WTC11 (cell line): ENCODE measurements around the gene ANXA2. TPM values are rescaled to one million over a fixed set of nuclear protein-coding genes. Genes with fewer than 3 reads are reported as not detected.

Experiments
- ATAC-seq: fragments of 200-7000 bp; cut with Tn5 transposase; 2 replicates; pipeline ENCODE4 v1.10.0; 2021; ENCODE audit warnings: mild to moderate bottlenecking, moderate library complexity
- CTCF ChIA-PET: fragments of 300-600 bp; sonication (Branson Sonifier 250); formaldehyde crosslinking; loops from one replicate; lab custom pipeline; 2021; ENCODE audit warnings: antibody characterized with exemption; lab: Charles Lee
- POLR2A ChIA-PET: fragments of 350-600 bp; sonication (Branson Sonifier 250); formaldehyde crosslinking; loops from one replicate; lab custom pipeline; 2021; ENCODE audit warnings: antibody characterized with exemption; lab: Charles Lee
- DNase-seq: peaks from one replicate; pipeline ENCODE4 v3.0.0; 2021; ENCODE audit warnings: low spot score
- H3K27ac Mint-ChIP-seq: 2 replicates; pipeline ENCODE4 v1.8.0; 2021; ENCODE audit warnings: mixed read lengths
- H3K27me3 Mint-ChIP-seq: 2 replicates; pipeline ENCODE4 v1.8.0; 2021; ENCODE audit warnings: low read depth, mild to moderate bottlenecking, moderate library complexity, mixed read lengths
- H3K36me3 Mint-ChIP-seq: 2 replicates; pipeline ENCODE4 v1.8.0; 2021; ENCODE audit warnings: mixed read lengths
- H3K4me1 Mint-ChIP-seq: 2 replicates; pipeline ENCODE4 v1.8.0; 2022; ENCODE audit warnings: mixed read lengths
- H3K4me3 Mint-ChIP-seq: 2 replicates; pipeline ENCODE4 v1.8.0; 2021; ENCODE audit warnings: mild to moderate bottlenecking, moderate library complexity, mixed read lengths
- H3K9me3 Mint-ChIP-seq: 2 replicates; pipeline ENCODE4 v1.8.0; 2021; ENCODE audit warnings: mixed read lengths
- AFF4 ChIP-seq: sonication (generic); formaldehyde crosslinking; IDR thresholded peaks from 2 replicates; pipeline ENCODE4 v1.8.1; 2023; ENCODE audit warnings: mild to moderate bottlenecking, missing genetic modification reagents, borderline replicate concordance
- ATF1 ChIP-seq: sonication (generic); formaldehyde crosslinking; IDR thresholded peaks from 2 replicates; pipeline ENCODE4 v1.8.1; 2023; ENCODE audit warnings: mild to moderate bottlenecking, moderate library complexity, missing genetic modification reagents
- ATF3 ChIP-seq: sonication (generic); formaldehyde crosslinking; conservative IDR thresholded peaks from 2 replicates; pipeline ENCODE4 v1.8.1; 2022; ENCODE audit warnings: mild to moderate bottlenecking, missing genetic modification reagents
- CREB1 ChIP-seq: sonication (generic); formaldehyde crosslinking; IDR thresholded peaks from 2 replicates; pipeline ENCODE4 v1.8.0; 2023; ENCODE audit warnings: mild to moderate bottlenecking, missing genetic modification reagents
- E2F4 ChIP-seq: sonication (generic); formaldehyde crosslinking; IDR thresholded peaks from 2 replicates; pipeline ENCODE4 v1.8.1; 2022; ENCODE audit warnings: low read depth, mild to moderate bottlenecking, moderate library complexity, missing genetic modification reagents, borderline replicate concordance
- EMX1 ChIP-seq: fragments of 250-450 bp; sonication (Bioruptor Pico); IDR thresholded peaks from 2 replicates; pipeline ENCODE4 v1.8.0; 2021; ENCODE audit warnings: mild to moderate bottlenecking
- ERG ChIP-seq: fragments of 250-450 bp; sonication (Bioruptor Pico); IDR thresholded peaks from 2 replicates; pipeline ENCODE4 v1.8.0; 2021; ENCODE audit warnings: mild to moderate bottlenecking
- ESRRA ChIP-seq: sonication (generic); formaldehyde crosslinking; IDR thresholded peaks from 2 replicates; pipeline ENCODE4 v1.8.1; 2022; ENCODE audit warnings: mild to moderate bottlenecking, missing genetic modification reagents, borderline replicate concordance
- ETV6 ChIP-seq: sonication (generic); formaldehyde crosslinking; IDR thresholded peaks from 2 replicates; pipeline ENCODE4 v1.8.1; 2022; ENCODE audit warnings: mild to moderate bottlenecking, missing genetic modification reagents
- FOXK1 ChIP-seq: sonication (generic); formaldehyde crosslinking; IDR thresholded peaks from 2 replicates; pipeline ENCODE4 v1.8.0; 2022; ENCODE audit warnings: mild to moderate bottlenecking, moderate library complexity, missing genetic modification reagents
- IRF1 ChIP-seq: sonication (generic); formaldehyde crosslinking; IDR thresholded peaks from 2 replicates; pipeline ENCODE4 v1.8.0; 2023; ENCODE audit warnings: missing genetic modification reagents
- JAZF1 ChIP-seq: fragments of 250-450 bp; sonication (Bioruptor Pico); IDR thresholded peaks from 2 replicates; pipeline ENCODE4 v1.9.0; 2021; ENCODE audit warnings: moderate library complexity, mild to moderate bottlenecking, inconsistent platforms
- MYBL2 ChIP-seq: sonication (generic); formaldehyde crosslinking; IDR thresholded peaks from 2 replicates; pipeline ENCODE4 v1.8.1; 2023; ENCODE audit warnings: mild to moderate bottlenecking, moderate library complexity, missing genetic modification reagents
- SOX15 ChIP-seq: fragments of 250-450 bp; sonication (Bioruptor Pico); IDR thresholded peaks from 2 replicates; pipeline ENCODE4 v1.9.0; 2021; ENCODE audit warnings: mild to moderate bottlenecking
- STAT6 ChIP-seq: sonication (generic); formaldehyde crosslinking; conservative IDR thresholded peaks from 2 replicates; pipeline ENCODE4 v1.8.1; 2023; ENCODE audit warnings: mild to moderate bottlenecking, low read depth, missing genetic modification reagents, moderate library complexity
- TP53 ChIP-seq: sonication (generic); formaldehyde crosslinking; IDR thresholded peaks from 2 replicates; pipeline ENCODE4 v1.8.1; 2023; ENCODE audit warnings: mild to moderate bottlenecking, missing genetic modification reagents
- ZBTB21 ChIP-seq: sonication (generic); formaldehyde crosslinking; IDR thresholded peaks from 2 replicates; pipeline ENCODE4 v1.8.1; 2023; ENCODE audit warnings: mild to moderate bottlenecking, missing genetic modification reagents, borderline replicate concordance
- ZBTB43 ChIP-seq: sonication (generic); formaldehyde crosslinking; IDR thresholded peaks from 2 replicates; pipeline ENCODE4 v1.8.1; 2023; ENCODE audit warnings: mild to moderate bottlenecking, missing genetic modification reagents
- ZMAT4 ChIP-seq: fragments of 250-450 bp; sonication (Bioruptor Pico); IDR thresholded peaks from 2 replicates; pipeline ENCODE4 v1.9.0; 2021; ENCODE audit warnings: mild to moderate bottlenecking
- ZNF138 ChIP-seq: sonication (generic); formaldehyde crosslinking; conservative IDR thresholded peaks from 2 replicates; pipeline ENCODE4 v1.8.1; 2022; ENCODE audit warnings: mild to moderate bottlenecking, moderate library complexity, missing genetic modification reagents
- total RNA-seq: library from RNA; stranded (reverse); gene quantifications from 3 replicates; pipeline ENCODE4 v1.2.3, GENCODE V29; 2021

ANXA2 gene
- total RNA-seq, 1 experiment from 2014 or later: 152 TPM

- Mint-ChIP-seq H3K4me1 (peaks cover 29% of the 10 kb centered on the region), H3K4me3 (no peak overlapping the region), H3K27ac (no peak overlapping the region), H3K9me3 (no peaks in the 10 kb centered on the region), H3K27me3 (peaks cover 37% of the 10 kb centered on the region), H3K36me3 (peaks cover 6% of the 10 kb centered on the region; the same call in 1 of the 2 replicates)
- ATAC-seq: no peak
- no peak for DNase-seq
- TF ChIP-seq ERG (CRISPR knock-in tag) (no peak), IRF1 (no peak), JAZF1 (no peak), MYBL2 (CRISPR knock-in tag) (no peak), ZMAT4 (CRISPR knock-in tag) (no peak)
- CTCF ChIA-PET: no interaction called here
- POLR2A ChIA-PET: no interaction called here
These were observed 26.4 kb downstream of the ANXA2 start for GRCh38 chr15:60371175-60372051.

GRCh38 chr15:60370869-60371136 is 27.0 kb downstream of the ANXA2 start:
- Mint-ChIP-seq H3K27ac (no peak overlapping the region), H3K4me1 (peaks cover 23% of the 10 kb centered on the region), H3K36me3 (peaks cover 10% of the 10 kb centered on the region), H3K4me3 (no peak overlapping the region), H3K9me3 (no peaks in the 10 kb centered on the region), H3K27me3 (peaks cover 40% of the 10 kb centered on the region)
- TF ChIP-seq ETV6 (CRISPR knock-in tag) (no peak), EMX1 (CRISPR knock-in tag) (no peak), ZBTB21 (no peak), STAT6 (CRISPR knock-in tag) (no peak), E2F4 (no peak), ESRRA (no peak), ZBTB43 (CRISPR knock-in tag) (no peak), ATF3 (CRISPR knock-in tag) (no peak), ZNF138 (no peak), CREB1 (CRISPR knock-in tag) (no peak), AFF4 (CRISPR knock-in tag) (no peak), TP53 (CRISPR knock-in tag) (no peak), ATF1 (CRISPR knock-in tag) (no peak), FOXK1 (no peak), SOX15 (CRISPR knock-in tag) (no peak), ZMAT4 (CRISPR knock-in tag) (no peak)
- ChIA-PET POLR2A (no interaction called here), CTCF (no interaction called here)
- ATAC-seq (no peak), DNase-seq (no peak)
